PC-3 (cell line): ENCODE results near the gene PAPOLA. TPM values are rescaled to one million over a fixed set of nuclear protein-coding genes. Genes with fewer than 3 reads are reported as not detected.

ENCODE experiments used
- ATAC-seq: fragments of 200-7000 bp; cut with Tn5 transposase; 2 replicates; pipeline ENCODE4 v1.9.1; 2020; ENCODE audit warnings: mild to moderate bottlenecking, moderate library complexity
- BruUV-seq: library from RNA; stranded (reverse); fragments of 400-500 nt; replicated peaks from 2 replicates; lab custom pipeline; 2021; lab: Mats Ljungman, UMichigan
- CTCF ChIA-PET: fragments of 300-600 bp; sonication (Branson Sonifier 250); formaldehyde crosslinking; loops from one replicate; lab custom pipeline; 2022; ENCODE audit warnings: antibody characterized with exemption; lab: Charles Lee
- POLR2A ChIA-PET: fragments of 300-600 bp; sonication (Branson Sonifier 250); formaldehyde crosslinking; loops from one replicate; lab custom pipeline; 2022; ENCODE audit warnings: antibody characterized with exemption; ENCODE audit not compliant: unreplicated experiment; lab: Charles Lee
- DNase-seq: peaks from one replicate; pipeline ENCODE4 v3.0.0-alpha.2; 2015
- H2AFZ ChIP-seq: fragments of 300-600 bp; sonication (generic); 2 replicates; pipeline ENCODE4 v1.6.0; 2016; ENCODE audit warnings: antibody characterized with exemption, low read length
- H3F3A ChIP-seq: fragments of 300-600 bp; sonication (generic); one replicate; pipeline ENCODE4 v1.6.0; 2017; ENCODE audit warnings: antibody characterized with exemption, low read length, control low read depth, mild to moderate bottlenecking; ENCODE audit not compliant: unreplicated experiment
- H3K27ac ChIP-seq: fragments of 300-600 bp; sonication (generic); 2 replicates; pipeline ENCODE4 v1.5.1; 2016; ENCODE audit warnings: mild to moderate bottlenecking, low read length
- H3K27me3 ChIP-seq: fragments of 300-600 bp; sonication (generic); 2 replicates; pipeline ENCODE4 v1.6.1; 2016; ENCODE audit warnings: low read length, mixed read lengths
- H3K36me3 ChIP-seq: fragments of 300-600 bp; sonication (generic); 2 replicates; pipeline ENCODE4 v1.6.1; 2016; ENCODE audit warnings: low read depth, mixed run types, low read length, mixed read lengths
- H3K4me1 ChIP-seq: fragments of 300-600 bp; sonication (generic); 2 replicates; pipeline ENCODE4 v1.5.1; 2016; ENCODE audit warnings: low read length; ENCODE audit not compliant: insufficient read depth
- H3K4me2 ChIP-seq: fragments of 300-600 bp; sonication (generic); 2 replicates; pipeline ENCODE4 v1.6.0; 2016; ENCODE audit warnings: low read length
- H3K4me3 ChIP-seq: fragments of 300-600 bp; sonication (generic); 2 replicates; pipeline ENCODE4 v1.5.1; 2016; ENCODE audit warnings: mild to moderate bottlenecking, low read length, mixed read lengths
- H3K79me2 ChIP-seq: fragments of 300-600 bp; sonication (generic); 2 replicates; pipeline ENCODE4 v1.6.1; 2017; ENCODE audit warnings: low read length, mixed read lengths
- H3K9ac ChIP-seq: fragments of 300-600 bp; sonication (generic); 2 replicates; pipeline ENCODE4 v1.6.0; 2016; ENCODE audit warnings: mild to moderate bottlenecking, low read length
- H3K9me2 ChIP-seq: fragments of 300-600 bp; sonication (generic); replicated peaks from 2 replicates; pipeline ENCODE4 v1.6.1; 2016; ENCODE audit warnings: mixed run types, low read length, mixed read lengths
- H3K9me3 ChIP-seq: fragments of 300-600 bp; sonication (generic); 2 replicates; pipeline ENCODE4 v1.6.1; 2016; ENCODE audit warnings: low read length, mixed read lengths
- H4K20me1 ChIP-seq: fragments of 300-600 bp; sonication (generic); 2 replicates; pipeline ENCODE4 v1.6.1; 2016; ENCODE audit warnings: low read length, mixed read lengths
- EZH2 ChIP-seq: fragments of 300-600 bp; sonication (generic); IDR thresholded peaks from one replicate; pipeline ENCODE4 v1.6.1; 2017; ENCODE audit warnings: antibody characterized with exemption, mild to moderate bottlenecking, low read length; ENCODE audit not compliant: unreplicated experiment
- EZH2phosphoT487 ChIP-seq: fragments of 300-600 bp; sonication (generic); IDR thresholded peaks from 2 replicates; pipeline ENCODE4 v1.6.1; 2018; ENCODE audit warnings: mild to moderate bottlenecking, antibody characterized with exemption, low read length, borderline replicate concordance
- intact Hi-C: fragments of 100-400 bp; cut with micrococcal nuclease; formaldehyde crosslinking; loops from 2 replicates; pipeline ENCODE4 v1.9.0; 2023
- total RNA-seq: library from RNA; depleted of rRNA; stranded (reverse); fragments of >200 nt; gene quantifications from 2 replicates; pipeline ENCODE4 v1.2.3, GENCODE V29; 2014; rRNA removed
- TF ChIP-seq, protein P1 (sequence below): fragments of 300-600 bp; sonication (generic); conservative IDR thresholded peaks from 2 replicates; pipeline ENCODE4 v1.5.1; 2017; ENCODE audit warnings: antibody characterized with exemption, low read depth, mild to moderate bottlenecking, low read length

PAPOLA gene
- total RNA-seq, 1 experiment from 2014 or later: 111 TPM

DNA sequence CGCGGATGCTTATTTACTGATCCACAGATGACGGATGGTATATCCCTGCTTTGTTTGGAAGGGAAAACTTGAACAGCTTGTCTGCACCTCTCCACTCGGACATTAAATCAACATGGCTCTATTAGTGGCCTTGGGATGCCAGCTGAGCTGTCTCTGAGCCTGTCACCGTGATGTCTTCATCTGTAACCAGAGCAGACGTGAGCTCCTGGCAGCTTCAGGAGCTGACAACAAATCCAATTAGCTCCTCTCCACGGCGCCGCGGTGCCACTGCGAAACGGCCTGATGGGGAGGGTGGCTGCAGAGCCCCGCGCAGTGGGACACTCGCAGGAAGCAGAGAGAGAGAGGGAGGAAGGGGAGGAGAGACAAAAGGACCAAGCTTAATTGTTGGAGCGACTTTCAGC, 112.3 kb downstream of the PAPOLA start:
- Histone ChIP-seq H3K9me2 (no peaks in the 10 kb centered on the region), H3K36me3 (no peaks in the 10 kb centered on the region), H4K20me1 (no peaks in the 10 kb centered on the region), H3K9me3 (no peaks in the 10 kb centered on the region), H3K79me2 (no peaks in the 10 kb centered on the region), H3K9ac (no peak overlapping the region), H2AFZ (no peak overlapping the region), H3K27me3 (peaks cover 84% of the 10 kb centered on the region), H3K27ac (no peak overlapping the region), H3F3A (no peaks in the 10 kb centered on the region), H3K4me2 (no peak overlapping the region), H3K4me1 (no peaks in the 10 kb centered on the region), H3K4me3 (no peak overlapping the region)
- CTCF ChIA-PET: no interaction called here
- POLR2A ChIA-PET: no interaction called here
- intact Hi-C loops: no loop called here
- ATAC-seq: no peak
- no TSS peak for BruUV-seq
- no peak for DNase-seq
- TF ChIP-seq, protein P1, sequence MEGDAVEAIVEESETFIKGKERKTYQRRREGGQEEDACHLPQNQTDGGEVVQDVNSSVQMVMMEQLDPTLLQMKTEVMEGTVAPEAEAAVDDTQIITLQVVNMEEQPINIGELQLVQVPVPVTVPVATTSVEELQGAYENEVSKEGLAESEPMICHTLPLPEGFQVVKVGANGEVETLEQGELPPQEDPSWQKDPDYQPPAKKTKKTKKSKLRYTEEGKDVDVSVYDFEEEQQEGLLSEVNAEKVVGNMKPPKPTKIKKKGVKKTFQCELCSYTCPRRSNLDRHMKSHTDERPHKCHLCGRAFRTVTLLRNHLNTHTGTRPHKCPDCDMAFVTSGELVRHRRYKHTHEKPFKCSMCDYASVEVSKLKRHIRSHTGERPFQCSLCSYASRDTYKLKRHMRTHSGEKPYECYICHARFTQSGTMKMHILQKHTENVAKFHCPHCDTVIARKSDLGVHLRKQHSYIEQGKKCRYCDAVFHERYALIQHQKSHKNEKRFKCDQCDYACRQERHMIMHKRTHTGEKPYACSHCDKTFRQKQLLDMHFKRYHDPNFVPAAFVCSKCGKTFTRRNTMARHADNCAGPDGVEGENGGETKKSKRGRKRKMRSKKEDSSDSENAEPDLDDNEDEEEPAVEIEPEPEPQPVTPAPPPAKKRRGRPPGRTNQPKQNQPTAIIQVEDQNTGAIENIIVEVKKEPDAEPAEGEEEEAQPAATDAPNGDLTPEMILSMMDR: no peak

DNA sequence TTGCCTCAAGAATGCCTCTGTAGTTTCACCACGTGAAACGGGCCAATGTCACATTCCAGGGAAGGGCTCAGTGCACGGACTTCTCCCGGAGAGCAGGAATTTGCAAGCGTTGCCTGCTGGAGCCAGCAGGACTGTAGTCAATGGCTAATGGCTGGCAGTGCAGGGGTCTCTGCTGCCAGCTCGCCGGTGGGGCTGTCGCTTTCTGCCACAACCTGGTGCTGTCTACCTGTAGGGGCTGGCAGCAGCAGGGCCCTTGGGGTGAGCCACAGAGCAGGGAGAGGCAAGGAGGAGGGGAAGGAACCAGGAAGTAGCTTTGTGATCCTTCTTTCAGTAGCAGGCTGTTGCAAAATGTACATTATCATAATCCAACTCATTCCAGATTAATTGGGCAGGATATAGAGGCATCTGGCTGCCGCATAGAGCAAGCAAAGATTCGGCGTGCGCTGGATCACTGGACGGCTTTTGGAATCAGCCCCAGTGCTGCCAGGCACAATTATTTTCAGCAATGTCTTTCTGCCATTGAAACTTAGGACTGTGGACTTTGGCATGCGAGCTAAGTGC, 114.1 kb downstream of the PAPOLA start:
- BruUV-seq: no TSS peak
- Histone ChIP-seq H3F3A (no peaks in the 10 kb centered on the region), H3K27ac (no peak overlapping the region), H3K9me2 (no peaks in the 10 kb centered on the region), H3K4me3 (no peak overlapping the region), H3K27me3 (peaks cover 84% of the 10 kb centered on the region), H3K79me2 (no peaks in the 10 kb centered on the region), H2AFZ (no peak overlapping the region), H3K9ac (no peak overlapping the region), H3K4me2 (no peak overlapping the region), H3K36me3 (no peaks in the 10 kb centered on the region), H3K9me3 (no peaks in the 10 kb centered on the region), H4K20me1 (no peaks in the 10 kb centered on the region), H3K4me1 (no peaks in the 10 kb centered on the region)
- ATAC-seq: no peak
- CTCF ChIA-PET: no interaction called here
- intact Hi-C loops: no loop called here
- no peak for DNase-seq
- TF ChIP-seq, protein P1: no peak
- no peak for TF ChIP-seq EZH2phosphoT487
- TF ChIP-seq EZH2: no peak
- POLR2A ChIA-PET: no interaction called here

Other genes with a start within 250 kb of the PAPOLA start
- gene BDKRB1, start 246.2 kb upstream of the PAPOLA start, total RNA-seq: 0.69 TPM in 1 of 2 replicates, not detected in the other
- gene ATG2B, start 139.0 kb upstream of the PAPOLA start, total RNA-seq: 10.9 and 11.6 TPM in 2 replicates
- gene GSKIP, start 138.9 kb upstream of the PAPOLA start, total RNA-seq: 13.7 and 22.6 TPM in 2 replicates
- 0.29 TPM in 1 of 2 replicates, not detected in the other for gene AK7, start 110.3 kb upstream of the PAPOLA start, total RNA-seq